GM10266 (cell line): ENCODE measurements around the gene PPP1R14B.

Source experiments
- DNase-seq: peaks from one replicate; pipeline ENCODE4 v3.0.0; 2012; ENCODE audit errors: extremely low spot score
- CTCF ChIP-seq: IDR thresholded peaks from 2 replicates; pipeline ENCODE4 v1.5.1; 2012; ENCODE audit warnings: mild to moderate bottlenecking, low read depth; ENCODE audit not compliant: control insufficient read depth, insufficient read depth; ENCODE audit errors: missing control alignments

PPP1R14B gene

GRCh38 chr11:64285885-64286800 lies 39.4 kb upstream of the PPP1R14B start:
- no peak for DNase-seq
- peak; percentile 32 for TF ChIP-seq CTCF

- DNase-seq, result peak; percentile 97
- no peak for TF ChIP-seq CTCF
Observed at GRCh38 chr11:64284962-64285884, 38.5 kb upstream of the PPP1R14B start, which contains the start of gene GPR137. Gene GPR137 (plus strand): TSS chr11:64285848. CDS start chr11:64286525, 677 bp downstream.

GRCh38 chr11:64284048-64284961 lies 37.6 kb upstream of the PPP1R14B start, which contains the start of gene BAD:
Gene BAD (minus strand): TSS chr11:64284665. CDS start chr11:64284368, 297 bp downstream.
- no peak for TF ChIP-seq CTCF
- peak; percentile 99 for DNase-seq

GRCh38 chr11:64283092-64283491 lies 36.3 kb upstream of the PPP1R14B start:
- DNase-seq, result no peak

GRCh38 chr11:64281957-64282770 lies 35.4 kb upstream of the PPP1R14B start:
- no peak for DNase-seq
- no peak for TF ChIP-seq CTCF

More at GRCh38 chr11:64283092-64283491, 36.3 kb upstream of the PPP1R14B start:
- TF ChIP-seq CTCF, result no peak
